ENCODE data around the gene SLC15A5.

DNA sequence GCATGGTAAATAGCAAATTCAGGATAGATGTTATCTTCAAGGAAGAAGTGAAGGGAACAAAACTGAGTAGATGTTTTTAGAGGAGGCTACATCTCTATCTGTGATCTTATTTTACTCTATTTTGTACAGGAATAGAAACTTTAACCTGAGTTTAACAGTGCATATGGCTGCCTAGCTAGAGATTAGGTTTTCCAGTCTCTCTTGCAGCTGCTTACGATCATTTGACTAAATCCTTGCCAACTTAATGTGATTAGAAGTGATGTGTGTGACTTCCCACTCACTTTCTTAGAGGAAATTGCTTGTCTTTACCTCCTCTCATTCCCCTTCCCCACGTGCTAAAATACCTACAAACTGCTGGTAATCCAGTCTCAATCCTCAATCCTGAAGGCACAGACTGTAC lies 26.5 kb upstream of the SLC15A5 start:
- no peak for TF ChIP-seq CTCF (conservative IDR thresholded peaks at IDR 0.05)
- TF ChIP-seq ZFX (IDR thresholded peaks at IDR 0.05): no peak
